Measurements from ENCODE around the gene EPHA3.
"Not testable (repeated sequence)": the region's sequence is repeated elsewhere in the genome, so short reads cannot be mapped to it uniquely, and the experiment has no call there.

The EPHA3 gene

GRCh38 chr3:89289574-89290190 lies 182.3 kb downstream of the EPHA3 start:
- DNase-seq = no peak

GRCh38 chr3:89297199-89297598 lies 189.8 kb downstream of the EPHA3 start:
- DNase-seq = no peak

- DNase-seq = no peak
Measured at GRCh38 chr3:89300526-89300925, 193.1 kb downstream of the EPHA3 start.

GRCh38 chr3:89300981-89301380 lies 193.6 kb downstream of the EPHA3 start:
- no peak for DNase-seq

GRCh38 chr3:89303701-89304100 lies 196.3 kb downstream of the EPHA3 start:
- DNase-seq = no peak

GRCh38 chr3:89306540-89306939 lies 199.1 kb downstream of the EPHA3 start:
- DNase-seq = no peak

- DNase-seq = no peak
Measured at GRCh38 chr3:89311581-89311980, 204.2 kb downstream of the EPHA3 start.

- DNase-seq = no peak
Measured at GRCh38 chr3:89312141-89312540, 204.7 kb downstream of the EPHA3 start.

- DNase-seq = no peak
Measured at GRCh38 chr3:89314454-89315098, 207.2 kb downstream of the EPHA3 start.

- DNase-seq = no peak
Measured at GRCh38 chr3:89315750-89316470, 208.5 kb downstream of the EPHA3 start.

- no peak for DNase-seq
Measured at GRCh38 chr3:89320186-89320585, 212.8 kb downstream of the EPHA3 start.

- DNase-seq = no peak
Measured at GRCh38 chr3:89326997-89327396, 219.6 kb downstream of the EPHA3 start.

GRCh38 chr3:89332386-89332785 lies 225.0 kb downstream of the EPHA3 start:
- DNase-seq = no peak

GRCh38 chr3:89332793-89333192 lies 225.4 kb downstream of the EPHA3 start:
- DNase-seq = no peak

GRCh38 chr3:89335693-89336092 lies 228.3 kb downstream of the EPHA3 start:
- no peak for DNase-seq

- DNase-seq = no peak
Measured at GRCh38 chr3:89340408-89340807, 233.0 kb downstream of the EPHA3 start.

GRCh38 chr3:89344076-89344475 lies 236.7 kb downstream of the EPHA3 start:
- DNase-seq = no peak

- DNase-seq = not testable (repeated sequence)
Measured at GRCh38 chr3:89350935-89351334, 243.5 kb downstream of the EPHA3 start.

GRCh38 chr3:89353465-89353864 lies 246.0 kb downstream of the EPHA3 start:
- no peak for DNase-seq

GRCh38 chr3:89358281-89358680 lies 250.9 kb downstream of the EPHA3 start:
- no peak for DNase-seq

- no peak for DNase-seq
Measured at GRCh38 chr3:89360156-89360555, 252.7 kb downstream of the EPHA3 start.

GRCh38 chr3:89362496-89362895 lies 255.1 kb downstream of the EPHA3 start:
- DNase-seq = no peak

- no peak for DNase-seq
Measured at GRCh38 chr3:89363171-89363570, 255.8 kb downstream of the EPHA3 start.

GRCh38 chr3:89364314-89364713 lies 256.9 kb downstream of the EPHA3 start:
- DNase-seq = no peak
